Neural cell (in vitro differentiated cells): ENCODE measurements around the gene RP9. TPM values are rescaled to one million over a fixed set of nuclear protein-coding genes. Genes with fewer than 3 reads are reported as not detected.

ENCODE experiments used
- H2AFZ ChIP-seq: fragments of 200-600, 300-800 bp; sonication (generic), shearing (Covaris generic); 2 replicates; pipeline ENCODE4 v1.6.0; 2014; ENCODE audit warnings: low read depth, mild to moderate bottlenecking, antibody characterized with exemption, low read length, moderate library complexity
- H3F3A ChIP-seq: fragments of 200-600 bp; shearing (Covaris generic); 2 replicates; pipeline ENCODE4 v1.6.1; 2016; ENCODE audit warnings: mild to moderate bottlenecking, moderate library complexity, mixed read lengths, antibody characterized with exemption, low read length; ENCODE audit not compliant: insufficient read depth, poor library complexity, severe bottlenecking
- H3K27ac ChIP-seq: fragments of 200-600, 300-800 bp; sonication (generic), shearing (Covaris generic); 2 replicates; pipeline ENCODE4 v1.5.1; 2014; ENCODE audit warnings: mild to moderate bottlenecking, low read length, moderate library complexity
- H3K27me3 ChIP-seq: fragments of 300-800, 200-600 bp; sonication (generic), shearing (Covaris generic); 2 replicates; pipeline ENCODE4 v1.6.0; 2014; ENCODE audit warnings: mild to moderate bottlenecking, low read depth, low read length, moderate library complexity; ENCODE audit not compliant: insufficient read depth
- H3K36me3 ChIP-seq: fragments of 300-800, 200-600 bp; sonication (generic), shearing (Covaris generic); 2 replicates; pipeline ENCODE4 v1.5.1; 2014; ENCODE audit warnings: mild to moderate bottlenecking, antibody characterized with exemption, low read length, moderate library complexity; ENCODE audit not compliant: insufficient read depth
- H3K4me2 ChIP-seq: fragments of 300-800, 200-600 bp; sonication (generic), shearing (Covaris generic); 2 replicates; pipeline ENCODE4 v1.6.0; 2014; ENCODE audit warnings: mild to moderate bottlenecking, low read length
- H3K4me3 ChIP-seq: fragments of 300-800, 200-600 bp; sonication (generic), shearing (Covaris generic); 2 replicates; pipeline ENCODE4 v1.5.1; 2014; ENCODE audit warnings: mild to moderate bottlenecking, low read length, moderate library complexity
- H3K79me2 ChIP-seq: fragments of 200-600 bp; shearing (Covaris generic); replicated peaks from 2 replicates; pipeline ENCODE4 v1.6.0; 2014; ENCODE audit warnings: mild to moderate bottlenecking, low read length, moderate library complexity; ENCODE audit not compliant: insufficient read depth
- H3K9ac ChIP-seq: fragments of 300-800, 200-600 bp; sonication (generic), shearing (Covaris generic); 2 replicates; pipeline ENCODE4 v1.6.1; 2016; ENCODE audit warnings: mild to moderate bottlenecking, low read length, mixed read lengths
- H3K9me2 ChIP-seq: fragments of 200-600 bp; shearing (Covaris generic); 2 replicates; pipeline ENCODE4 v1.6.1; 2016; ENCODE audit warnings: mild to moderate bottlenecking, low read length, mixed read lengths; ENCODE audit not compliant: insufficient read depth
- H3K9me3 ChIP-seq: fragments of 200-600, 300-800 bp; sonication (generic), shearing (Covaris generic); 2 replicates; pipeline ENCODE4 v1.6.1; 2016; ENCODE audit warnings: mild to moderate bottlenecking, mixed run types, low read length, moderate library complexity, mixed read lengths
- H4K20me1 ChIP-seq: fragments of 200-600 bp; shearing (Covaris generic); 2 replicates; pipeline ENCODE4 v1.6.1; 2016; ENCODE audit warnings: mild to moderate bottlenecking, mixed run types; ENCODE audit not compliant: insufficient read depth
- CTCF ChIP-seq: fragments of 450-650 bp; IDR thresholded peaks from 2 replicates; pipeline ENCODE4 v1.5.1; 2014; ENCODE audit warnings: antibody characterized with exemption, mild to moderate bottlenecking, moderate library complexity; ENCODE audit not compliant: poor library complexity, severe bottlenecking
- EP300 ChIP-seq: fragments of 450-650 bp; conservative IDR thresholded peaks from 2 replicates; pipeline ENCODE4 v1.6.1; 2014; ENCODE audit warnings: antibody characterized with exemption, mild to moderate bottlenecking, moderate library complexity; ENCODE audit not compliant: poor library complexity, severe bottlenecking
- EZH2 ChIP-seq: fragments of 200-600, 300-800 bp; shearing (Covaris generic), sonication (generic); IDR thresholded peaks from 2 replicates; pipeline ENCODE4 v1.6.1; 2014; ENCODE audit warnings: antibody characterized with exemption, low read length, borderline replicate concordance, mild to moderate bottlenecking; ENCODE audit not compliant: insufficient read depth, poor library complexity, severe bottlenecking
- MXI1 ChIP-seq: fragments of 450-650 bp; conservative IDR thresholded peaks from 2 replicates; pipeline ENCODE4 v1.6.1; 2014; ENCODE audit warnings: antibody characterized with exemption, mild to moderate bottlenecking; ENCODE audit not compliant: poor library complexity, severe bottlenecking
- POLR2AphosphoS5 ChIP-seq: IDR thresholded peaks from 2 replicates; pipeline ENCODE4 v1.6.1; 2012
- RAD21 ChIP-seq: fragments of 450-650 bp; conservative IDR thresholded peaks from 2 replicates; pipeline ENCODE4 v1.6.1; 2014; ENCODE audit warnings: antibody characterized with exemption, mild to moderate bottlenecking, moderate library complexity
- REST ChIP-seq: IDR thresholded peaks from 2 replicates; pipeline ENCODE4 v1.6.1; 2012; ENCODE audit warnings: borderline replicate concordance
- SMC3 ChIP-seq: fragments of 450-650 bp; conservative IDR thresholded peaks from 2 replicates; pipeline ENCODE4 v1.6.1; 2014; ENCODE audit warnings: antibody characterized with exemption, mild to moderate bottlenecking, moderate library complexity; ENCODE audit not compliant: poor library complexity
- TAF1 ChIP-seq: IDR thresholded peaks from 2 replicates; pipeline ENCODE4 v1.6.1; 2012; ENCODE audit warnings: low read depth
- polyA plus RNA-seq: library from polyadenylated mRNA; depleted of rRNA; stranded (reverse); fragments of >200 nt; gene quantifications from 2 replicates; pipeline ENCODE4 v1.2.3, GENCODE V29; 2014

The RP9 gene
- polyA plus RNA-seq, 1 donor from 2014 or later: 36.9 TPM

GRCh38 chr7:33059635-33060034, 49.6 kb downstream of the RP9 start:
- Histone ChIP-seq H3K9me3 (no peaks in the 10 kb centered on the region), H3K27me3 (no peaks in the 10 kb centered on the region), H3K4me3 (no peak overlapping the region), H3K9me2 (no peaks in the 10 kb centered on the region), H3K4me2 (no peak overlapping the region), H4K20me1 (peaks cover 7% of the 10 kb centered on the region), H3K27ac (no peak overlapping the region), H3K36me3 (peaks cover 4% of the 10 kb centered on the region), H3K9ac (no peak overlapping the region), H2AFZ (no peak overlapping the region), H3F3A (peaks cover 3% of the 10 kb centered on the region), H3K79me2 (peaks cover 66% of the 10 kb centered on the region)
- TF ChIP-seq EZH2 (no peak), RAD21 (no peak), REST (no peak), MXI1 (no peak), TAF1 (no peak), POLR2AphosphoS5 (no peak), SMC3 (no peak)

DNA sequence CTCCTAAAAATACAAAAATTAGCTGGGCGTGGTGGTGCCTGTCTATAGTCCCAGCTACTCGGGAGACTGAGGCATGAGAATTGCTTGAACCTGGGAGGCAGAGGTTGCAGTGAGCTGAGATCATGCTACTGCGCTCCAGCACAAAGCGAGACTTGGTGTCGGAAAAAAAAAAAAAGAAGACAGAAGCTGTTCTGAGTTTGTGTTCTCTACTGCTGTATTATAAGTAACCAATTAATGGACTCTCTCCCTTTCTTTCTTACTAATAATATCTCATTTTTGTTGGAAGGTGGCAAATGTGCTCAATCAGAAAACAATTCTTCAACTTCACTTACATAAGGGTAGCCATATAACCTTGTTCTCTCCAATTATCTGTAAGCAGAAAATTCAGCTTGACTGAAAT, 54.0 kb downstream of the RP9 start:
- H2AFZ ChIP-seq: no peak overlapping the region
- H3K4me2 ChIP-seq: no peak overlapping the region
- H3K36me3 ChIP-seq: peaks cover 4% of the 10 kb centered on the region
- H3K4me3 ChIP-seq: no peak overlapping the region
- H3F3A ChIP-seq: no peaks in the 10 kb centered on the region
- H3K9me3 ChIP-seq: no peaks in the 10 kb centered on the region
- H3K9ac ChIP-seq: no peak overlapping the region
- TF ChIP-seq EP300 (no peak), MXI1 (no peak), SMC3 (no peak), RAD21 (no peak), EZH2 (no peak), POLR2AphosphoS5 (no peak), TAF1 (no peak), CTCF (no peak), REST (no peak)
- no peaks in the 10 kb centered on the region for H3K27me3 ChIP-seq
- peaks cover 77% of the 10 kb centered on the region for H3K79me2 ChIP-seq
- no peaks in the 10 kb centered on the region for H4K20me1 ChIP-seq
- no peaks in the 10 kb centered on the region for H3K9me2 ChIP-seq
- no peak overlapping the region for H3K27ac ChIP-seq
